HCT116 (cell line): ENCODE results near the gene LMTK3. TPM values are rescaled to one million over a fixed set of nuclear protein-coding genes. Genes with fewer than 3 reads are reported as not detected.

Source experiments
- ATAC-seq: fragments of 200-7000 bp; cut with Tn5 transposase; 2 replicates; pipeline ENCODE4 v1.9.1; 2020; ENCODE audit warnings: mild to moderate bottlenecking, moderate library complexity
- BruUV-seq: library from RNA; stranded (reverse); fragments of 400-500 nt; replicated peaks from 2 replicates; lab custom pipeline; 2021; lab: Mats Ljungman, UMichigan
- CTCF ChIA-PET: fragments of 300-600 bp; sonication (Branson Sonifier 250); formaldehyde crosslinking; loops from one replicate; lab custom pipeline; 2021; ENCODE audit warnings: antibody characterized with exemption; lab: Charles Lee
- POLR2A ChIA-PET: fragments of 300-600, 350-600 bp; sonication (Branson Sonifier 250); formaldehyde crosslinking; loops from one replicate; lab custom pipeline; 2021; ENCODE audit warnings: antibody characterized with exemption; lab: Charles Lee
- RAD21 ChIA-PET, 2 experiments: fragments of 300-600 bp; sonication (Branson Sonifier 250); formaldehyde crosslinking; loops; one replicate each; lab custom pipeline; 2023; ENCODE audit warnings: low total read pairs in 2 of 2; ENCODE audit not compliant: uncharacterized antibody in 2 of 2, unreplicated experiment in 2 of 2, low non-redundant PET in 1 of 2; lab: Charles Lee
- DNase-seq: peaks from one replicate; pipeline ENCODE4 v3.0.0-alpha.2; 2010; ENCODE audit warnings: low read depth, low spot score
- H2AFZ ChIP-seq: fragments of 200-600 bp; shearing (Covaris generic), sonication (generic); 2 replicates; pipeline ENCODE4 v1.6.1; 2017; ENCODE audit warnings: low read depth, mixed run types, mixed read lengths, antibody characterized with exemption, low read length; ENCODE audit not compliant: poor library complexity, severe bottlenecking
- H3K27ac ChIP-seq: 2 replicates; pipeline ENCODE4 v1.5.1; 2012; ENCODE audit warnings: low read depth, low read length
- H3K27me3 ChIP-seq: fragments of 200-600 bp; sonication (generic); 2 replicates; pipeline ENCODE4 v1.6.1; 2016; ENCODE audit warnings: mixed run types, low read length, mixed read lengths; ENCODE audit not compliant: insufficient read depth
- H3K36me3 ChIP-seq, 2 experiments: fragments of 200-500 bp in 1 of 2; fragments of 200-600 bp in 1 of 2; sonication (Bioruptor generic) in 1 of 2; sonication (generic) in 1 of 2; 2 replicates each; pipeline versions ENCODE4 v1.5.1 to v1.6.1; 2014 to 2016; ENCODE audit warnings: low read length in 2 of 2, inconsistent platforms in 1 of 2, mixed read lengths in 1 of 2, mixed run types in 1 of 2; ENCODE audit not compliant: insufficient read depth in 2 of 2, control insufficient read depth in 1 of 2
- H3K4me1 ChIP-seq, 2 experiments: fragments of 200-600 bp in 1 of 2; sonication (generic) in 1 of 2; 2 replicates each; pipeline versions ENCODE4 v1.5.1 to v1.6.1; 2012 to 2017; ENCODE audit warnings: low read length in 2 of 2, inconsistent platforms in 1 of 2, mild to moderate bottlenecking in 1 of 2, mixed read lengths in 1 of 2, mixed run types in 1 of 2, moderate library complexity in 1 of 2; ENCODE audit not compliant: insufficient read depth in 2 of 2, control insufficient read depth in 1 of 2
- H3K4me2 ChIP-seq: fragments of 200-600 bp; sonication (generic); 2 replicates; pipeline ENCODE4 v1.6.1; 2017; ENCODE audit warnings: mixed run types, low read length, mixed read lengths
- H3K4me3 ChIP-seq, 2 experiments: fragments of 200-600 bp in 1 of 2; sonication (generic) in 1 of 2; replicated peaks in 1 of 2; 2 replicates each; pipeline ENCODE4 v1.5.1; 2011 to 2016; ENCODE audit warnings: low read length in 2 of 2, control low read depth in 1 of 2, low read depth in 1 of 2, mild to moderate bottlenecking in 1 of 2, mixed read lengths in 1 of 2, mixed run types in 1 of 2
- H3K79me2 ChIP-seq: fragments of 200-600 bp; sonication (generic); 2 replicates; pipeline ENCODE4 v1.6.1; 2017; ENCODE audit warnings: mild to moderate bottlenecking, mixed run types, low read length, moderate library complexity, mixed read lengths; ENCODE audit not compliant: insufficient read depth
- H3K9ac ChIP-seq: fragments of 200-600 bp; sonication (generic); 2 replicates; pipeline ENCODE4 v1.6.1; 2016; ENCODE audit warnings: low read length, mixed read lengths
- H3K9me2 ChIP-seq: fragments of 200-600 bp; sonication (generic), shearing (Covaris generic); 2 replicates; pipeline ENCODE4 v1.6.1; 2017; ENCODE audit warnings: mixed run types, mild to moderate bottlenecking, moderate library complexity; ENCODE audit not compliant: insufficient read depth
- H3K9me3 ChIP-seq, 2 experiments: fragments of 200-500 bp in 1 of 2; fragments of 200-600 bp in 1 of 2; sonication (Bioruptor generic) in 1 of 2; sonication (generic) in 1 of 2; 2 replicates each; pipeline ENCODE4 v1.6.1; 2014 to 2017; ENCODE audit warnings: low read length in 2 of 2, mixed read lengths in 2 of 2, inconsistent platforms in 1 of 2, low read depth in 1 of 2, mild to moderate bottlenecking in 1 of 2, mixed run types in 1 of 2, moderate library complexity in 1 of 2; ENCODE audit not compliant: control insufficient read depth in 1 of 2, insufficient read depth in 1 of 2
- H4K20me1 ChIP-seq: fragments of 200-600 bp; sonication (generic), shearing (Covaris generic); 2 replicates; pipeline ENCODE4 v1.6.1; 2017; ENCODE audit warnings: mixed run types, mild to moderate bottlenecking, moderate library complexity; ENCODE audit not compliant: insufficient read depth
- CTCF ChIP-seq, 3 experiments: fragments of 200-600 bp in 1 of 3; sonication (generic) in 1 of 3; IDR thresholded peaks in 2 of 3; conservative IDR thresholded peaks in 1 of 3; 2 replicates each; pipeline ENCODE4 v1.5.1; 2012 to 2017; ENCODE audit warnings: low read depth in 2 of 3, low read length in 2 of 3, antibody characterized with exemption in 1 of 3, borderline replicate concordance in 1 of 3, control low read depth in 1 of 3, mild to moderate bottlenecking in 1 of 3, mixed read lengths in 1 of 3, mixed run types in 1 of 3, moderate library complexity in 1 of 3; ENCODE audit not compliant: insufficient read depth in 1 of 3
- EGR1 ChIP-seq: IDR thresholded peaks from 2 replicates; pipeline ENCODE4 v1.6.1; 2012; ENCODE audit warnings: low read depth
- EZH2 ChIP-seq: fragments of 200-600 bp; sonication (generic); IDR thresholded peaks from 2 replicates; pipeline ENCODE4 v1.6.1; 2017; ENCODE audit warnings: antibody characterized with exemption, mixed run types
- EZH2phosphoT487 ChIP-seq: fragments of 200-600 bp; IDR thresholded peaks from 2 replicates; pipeline ENCODE4 v1.6.1; 2018; ENCODE audit warnings: antibody characterized with exemption, borderline replicate concordance
- JUND ChIP-seq: IDR thresholded peaks from 2 replicates; pipeline ENCODE4 v1.6.1; 2012
- POLR2A ChIP-seq: IDR thresholded peaks from 2 replicates; pipeline ENCODE4 v1.7.0; 2011; ENCODE audit warnings: borderline replicate concordance; ENCODE audit not compliant: insufficient read depth, insufficient read length; ENCODE audit errors: extremely low read depth
- POLR2AphosphoS5 ChIP-seq: IDR thresholded peaks from 2 replicates; pipeline ENCODE4 v1.6.1; 2011; ENCODE audit warnings: mild to moderate bottlenecking, low read depth, low read length, moderate library complexity
- SP1 ChIP-seq: IDR thresholded peaks from 2 replicates; pipeline ENCODE4 v1.6.1; 2012; ENCODE audit warnings: low read depth
- SRF ChIP-seq: IDR thresholded peaks from 2 replicates; pipeline ENCODE4 v1.6.1; 2012; ENCODE audit warnings: low read depth
- TCF7L2 ChIP-seq: IDR thresholded peaks from 2 replicates; pipeline ENCODE4 v1.7.0; 2011; ENCODE audit warnings: borderline replicate concordance, inconsistent platforms; ENCODE audit not compliant: insufficient read depth, insufficient read length; ENCODE audit errors: extremely low read depth
- ZFX ChIP-seq: fragments of 450-650 bp; IDR thresholded peaks from 2 replicates; pipeline ENCODE4 v1.6.1; 2017
- ZNF274 ChIP-seq: fragments of 200-500 bp; sonication (Bioruptor generic); IDR thresholded peaks from 2 replicates; pipeline ENCODE4 v1.6.1; 2014; ENCODE audit warnings: mild to moderate bottlenecking, low read depth, low read length, inconsistent platforms
- intact Hi-C: fragments of 100-400 bp; cut with micrococcal nuclease; formaldehyde crosslinking; loops from 2 replicates; pipeline ENCODE4 v1.10.0; 2022
- total RNA-seq: library from RNA; stranded (reverse); gene quantifications from one replicate; pipeline ENCODE4 v1.2.1, GENCODE V29; 2021; ENCODE audit not compliant: unreplicated experiment
- TF ChIP-seq, protein P1 (sequence below): IDR thresholded peaks from 2 replicates; pipeline ENCODE4 v1.6.1; 2012

The LMTK3 gene
- total RNA-seq, 1 experiment from 2014 or later: 19.9 TPM

DNA sequence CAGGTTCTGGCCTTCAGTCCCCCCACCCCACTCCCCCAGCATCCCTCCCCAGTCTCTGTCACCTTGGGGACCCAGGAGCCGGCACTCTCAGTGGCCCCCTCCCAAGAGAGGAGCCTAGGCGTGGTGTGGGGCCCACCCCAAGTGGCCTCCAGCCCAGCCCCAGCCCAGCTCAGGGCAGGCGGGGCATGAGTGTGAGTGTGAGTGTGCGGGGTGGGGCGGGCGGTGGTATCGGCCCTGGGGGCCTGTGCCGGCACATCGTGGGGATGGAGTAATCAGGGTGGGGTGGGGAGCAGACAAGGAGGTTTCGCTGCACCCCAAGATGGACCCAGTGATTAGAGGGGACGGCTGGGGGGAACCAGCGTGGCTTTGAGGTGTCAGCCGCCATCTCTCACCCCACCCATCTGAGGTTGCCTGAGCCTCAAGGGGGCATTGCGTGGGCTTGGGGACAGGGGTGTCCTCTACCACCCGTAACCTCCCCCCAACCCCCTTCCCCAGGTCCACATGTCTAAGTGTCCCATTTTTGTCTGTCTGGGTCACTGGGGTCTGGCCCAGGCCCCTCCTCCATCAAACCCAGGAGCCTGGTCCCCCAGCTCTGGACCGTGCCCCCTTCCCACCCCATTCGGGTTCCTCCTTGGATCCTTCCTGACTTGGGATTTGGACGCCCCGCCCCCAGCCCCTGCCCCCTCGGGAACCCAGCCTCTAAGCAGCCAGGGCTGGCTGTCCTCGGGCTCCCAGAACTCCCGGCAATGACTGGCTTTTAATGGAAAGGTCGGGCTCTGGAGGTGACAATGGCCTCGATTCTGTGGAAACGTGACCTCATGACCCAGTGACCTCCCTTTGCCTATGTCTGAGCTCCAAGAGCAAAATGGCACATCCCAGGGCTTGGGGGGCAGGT is 33.5 kb upstream of the LMTK3 start:
- H3K79me2 ChIP-seq: no peaks in the 10 kb centered on the region
- peaks cover 11 to 22% of the 10 kb centered on the region in 2 experiments for H3K4me1 ChIP-seq
- no TSS peak for BruUV-seq
- H3K9ac ChIP-seq: no peak overlapping the region
- H3K4me3 ChIP-seq: no peak overlapping the region
- TF ChIP-seq JUND (no peak), POLR2A (no peak), TCF7L2 (no peak), EZH2phosphoT487 (no peak), ZFX (no peak), POLR2AphosphoS5 (no peak), ZNF274 (no peak), CTCF (IDR thresholded peaks at IDR 0.05 in 2 of 3, conservative IDR thresholded peaks at IDR 0.05 in 1 of 3; ENCODE audit: borderline replicate concordance in 1 of 3, insufficient read depth in 1 of 3, low read depth in 2 of 3, low read length in 2 of 3) (no peak), EGR1 (no peak), EZH2 (no peak), SP1 (no peak), SRF (no peak)
- TF ChIP-seq, protein P1, sequence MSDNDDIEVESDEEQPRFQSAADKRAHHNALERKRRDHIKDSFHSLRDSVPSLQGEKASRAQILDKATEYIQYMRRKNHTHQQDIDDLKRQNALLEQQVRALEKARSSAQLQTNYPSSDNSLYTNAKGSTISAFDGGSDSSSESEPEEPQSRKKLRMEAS: no peak
- H3K36me3 ChIP-seq: no peaks in the 10 kb centered on the region
- no peaks in the 10 kb centered on the region for H3K9me3 ChIP-seq
- no peaks in the 10 kb centered on the region for H3K27me3 ChIP-seq
- intact Hi-C loops: no loop called here
- ChIA-PET CTCF (no interaction called here), POLR2A (no interaction called here), RAD21 (no interaction called here)
- no peak overlapping the region for H3K27ac ChIP-seq
- H4K20me1 ChIP-seq: no peaks in the 10 kb centered on the region
- ATAC-seq (no peak), DNase-seq (no peak)
- H2AFZ ChIP-seq: no peak overlapping the region
- H3K4me2 ChIP-seq: no peak overlapping the region
- no peaks in the 10 kb centered on the region for H3K9me2 ChIP-seq
